ENCODE measurements around the gene GLYATL3. TPM values are rescaled to one million over a fixed set of nuclear protein-coding genes. Genes with fewer than 3 reads are reported as not detected.

The GLYATL3 gene
- total and polyA plus RNA-seq, 7 experiments from 2014 or later: not detected

GRCh38 chr6:49509342-49509741 lies 9.6 kb downstream of the GLYATL3 start:
- Histone ChIP-seq H3K27ac (ENCODE audit: low read depth, low read length) (no peak overlapping the region), H3K9me3 (ENCODE audit: control insufficient read depth in 2 of 3, low read length in 3 of 3) (no peaks in the 10 kb centered on the region), H3K36me3 (ENCODE audit: control insufficient read depth in 2 of 3, insufficient read depth in 3 of 3, low read length in 3 of 3) (no peaks in the 10 kb centered on the region), H3K4me3 (ENCODE audit: low read length) (no peak overlapping the region), H3K4me1 (ENCODE audit: control insufficient read depth in 2 of 2, insufficient read depth in 2 of 2, low read length in 2 of 2) (no peaks in the 10 kb centered on the region), H3K27me3 (ENCODE audit: control insufficient read depth in 2 of 2, insufficient read depth in 2 of 2, low read length in 2 of 2) (no peaks in the 10 kb centered on the region)
- H3K9me3 Mint-ChIP-seq: peaks cover 0 to 2% (median 0%) of the 10 kb centered on the region in 11 donors
- H3K36me3 Mint-ChIP-seq: no peaks in the 10 kb centered on the region
- peaks cover 11 to 34% (median 21%) of the 10 kb centered on the region in 5 donors for H3K27me3 Mint-ChIP-seq
- intact Hi-C loops (cut with micrococcal nuclease): no loop called here
- ChIA-PET POLR2A (no interaction called here), CTCF (no interaction called here)
- no peak overlapping the region for H3K4me3 Mint-ChIP-seq
- H3K27ac Mint-ChIP-seq: no peak overlapping the region
- DNase-seq (no peak), ATAC-seq (no peak)
- no peaks in the 10 kb centered on the region for H3K4me1 Mint-ChIP-seq

- intact Hi-C loops (cut with micrococcal nuclease): no loop called here
- H3K27me3 Mint-ChIP-seq: peaks cover 12 to 23% (median 16%) of the 10 kb centered on the region in 5 donors
- H3K4me3 Mint-ChIP-seq: no peak overlapping the region
- H3K4me1 Mint-ChIP-seq: no peaks in the 10 kb centered on the region
- Histone ChIP-seq H3K4me3 (ENCODE audit: low read length) (no peak overlapping the region), H3K27me3 (ENCODE audit: control insufficient read depth in 2 of 2, insufficient read depth in 2 of 2, low read length in 2 of 2) (no peaks in the 10 kb centered on the region), H3K27ac (ENCODE audit: low read depth, low read length) (no peak overlapping the region), H3K9me3 (ENCODE audit: control insufficient read depth in 2 of 3, low read length in 3 of 3) (no peaks in the 10 kb centered on the region), H3K4me1 (ENCODE audit: control insufficient read depth in 2 of 2, insufficient read depth in 2 of 2, low read length in 2 of 2) (no peaks in the 10 kb centered on the region), H3K36me3 (ENCODE audit: control insufficient read depth in 2 of 3, insufficient read depth in 3 of 3, low read length in 3 of 3) (no peaks in the 10 kb centered on the region)
- H3K36me3 Mint-ChIP-seq: no peaks in the 10 kb centered on the region
- ChIA-PET CTCF (no interaction called here), POLR2A (no interaction called here)
- no peaks in the 10 kb centered on the region for H3K9me3 Mint-ChIP-seq
- H3K27ac Mint-ChIP-seq: no peak overlapping the region
- DNase-seq (no peak), ATAC-seq (no peak)
These were observed 13.6 kb downstream of the GLYATL3 start for GRCh38 chr6:49513153-49513989.

GRCh38 chr6:49514571-49515484 lies 15.1 kb downstream of the GLYATL3 start:
- DNase-seq (no peak), ATAC-seq (no peak)
- POLR2A ChIA-PET: interaction anchor here (0.7 kb wide), 1 partner anchor 68 kb away, joined by 3 read pairs; no protein-coding TSS in a partner anchor
- no peaks in the 10 kb centered on the region for H3K9me3 Mint-ChIP-seq
- H3K4me3 Mint-ChIP-seq: no peak overlapping the region
- Histone ChIP-seq H3K4me1 (ENCODE audit: control insufficient read depth in 2 of 2, insufficient read depth in 2 of 2, low read length in 2 of 2) (no peaks in the 10 kb centered on the region), H3K4me3 (ENCODE audit: low read length) (no peak overlapping the region), H3K36me3 (ENCODE audit: control insufficient read depth in 2 of 3, insufficient read depth in 3 of 3, low read length in 3 of 3) (no peaks in the 10 kb centered on the region), H3K27me3 (ENCODE audit: control insufficient read depth in 2 of 2, insufficient read depth in 2 of 2, low read length in 2 of 2) (no peaks in the 10 kb centered on the region), H3K9me3 (ENCODE audit: control insufficient read depth in 2 of 3, low read length in 3 of 3) (no peaks in the 10 kb centered on the region), H3K27ac (ENCODE audit: low read depth, low read length) (no peak overlapping the region)
- H3K36me3 Mint-ChIP-seq: no peaks in the 10 kb centered on the region
- intact Hi-C loops (cut with micrococcal nuclease): no loop called here
- H3K27me3 Mint-ChIP-seq: peaks cover 7 to 21% (median 16%) of the 10 kb centered on the region in 5 donors
- H3K4me1 Mint-ChIP-seq: no peaks in the 10 kb centered on the region
- no peak overlapping the region for H3K27ac Mint-ChIP-seq
- CTCF ChIA-PET: no interaction called here

- no peaks in the 10 kb centered on the region for H3K9me3 ChIP-seq (ENCODE audit: control insufficient read depth in 2 of 3, low read length in 3 of 3)
- DNase-seq (no peak), ATAC-seq (no peak)
- Mint-ChIP-seq H3K9me3 (no peaks in the 10 kb centered on the region), H3K27me3 (peaks cover 7 to 27% (median 16%) of the 10 kb centered on the region in 5 donors), H3K27ac (no peak overlapping the region), H3K4me1 (no peaks in the 10 kb centered on the region), H3K36me3 (no peaks in the 10 kb centered on the region), H3K4me3 (no peak overlapping the region)
- no peak overlapping the region for H3K27ac ChIP-seq (ENCODE audit: low read depth, low read length)
- H3K27me3 ChIP-seq (ENCODE audit: control insufficient read depth in 2 of 2, insufficient read depth in 2 of 2, low read length in 2 of 2): no peaks in the 10 kb centered on the region
- no peaks in the 10 kb centered on the region for H3K36me3 ChIP-seq (ENCODE audit: control insufficient read depth in 2 of 3, insufficient read depth in 3 of 3, low read length in 3 of 3)
- H3K4me1 ChIP-seq (ENCODE audit: control insufficient read depth in 2 of 2, insufficient read depth in 2 of 2, low read length in 2 of 2): no peaks in the 10 kb centered on the region
- CTCF ChIA-PET: no interaction called here
- intact Hi-C loops (cut with micrococcal nuclease): no loop called here
- POLR2A ChIA-PET: no interaction called here
- H3K4me3 ChIP-seq (ENCODE audit: low read length): no peak overlapping the region
These were observed 15.9 kb downstream of the GLYATL3 start for GRCh38 chr6:49515485-49516146.

GRCh38 chr6:49516147-49516505 lies 16.4 kb downstream of the GLYATL3 start:
- ChIA-PET POLR2A (no interaction called here), CTCF (no interaction called here)
- no peaks in the 10 kb centered on the region for H3K9me3 ChIP-seq (ENCODE audit: control insufficient read depth in 2 of 3, low read length in 3 of 3)
- no peaks in the 10 kb centered on the region for H3K4me1 ChIP-seq (ENCODE audit: control insufficient read depth in 2 of 2, insufficient read depth in 2 of 2, low read length in 2 of 2)
- peaks cover 7 to 27% (median 16%) of the 10 kb centered on the region in 5 donors for H3K27me3 Mint-ChIP-seq
- no peak for DNase-seq
- no peak for ATAC-seq
- no peaks in the 10 kb centered on the region for H3K36me3 ChIP-seq (ENCODE audit: control insufficient read depth in 2 of 3, insufficient read depth in 3 of 3, low read length in 3 of 3)
- no peak overlapping the region for H3K4me3 Mint-ChIP-seq
- H3K36me3 Mint-ChIP-seq: no peaks in the 10 kb centered on the region
- no peak overlapping the region for H3K27ac ChIP-seq (ENCODE audit: low read depth, low read length)
- no peaks in the 10 kb centered on the region for H3K4me1 Mint-ChIP-seq
- intact Hi-C loops (cut with micrococcal nuclease): no loop called here
- H3K9me3 Mint-ChIP-seq: no peaks in the 10 kb centered on the region
- H3K27me3 ChIP-seq (ENCODE audit: control insufficient read depth in 2 of 2, insufficient read depth in 2 of 2, low read length in 2 of 2): no peaks in the 10 kb centered on the region
- H3K4me3 ChIP-seq (ENCODE audit: low read length): no peak overlapping the region
- no peak overlapping the region for H3K27ac Mint-ChIP-seq

GRCh38 chr6:49517919-49518318 lies 18.2 kb downstream of the GLYATL3 start:
- no peak overlapping the region for H3K27ac ChIP-seq (ENCODE audit: low read depth, low read length)
- ChIA-PET POLR2A (no interaction called here), CTCF (no interaction called here)
- H3K36me3 Mint-ChIP-seq: no peaks in the 10 kb centered on the region
- H3K9me3 ChIP-seq (ENCODE audit: control insufficient read depth in 2 of 3, low read length in 3 of 3): no peaks in the 10 kb centered on the region
- H3K4me3 Mint-ChIP-seq: no peak overlapping the region
- H3K27me3 ChIP-seq (ENCODE audit: control insufficient read depth in 2 of 2, insufficient read depth in 2 of 2, low read length in 2 of 2): no peaks in the 10 kb centered on the region
- intact Hi-C loops (cut with micrococcal nuclease): no loop called here
- DNase-seq (no peak), ATAC-seq (no peak)
- no peaks in the 10 kb centered on the region for H3K36me3 ChIP-seq (ENCODE audit: control insufficient read depth in 2 of 3, insufficient read depth in 3 of 3, low read length in 3 of 3)
- no peaks in the 10 kb centered on the region for H3K4me1 Mint-ChIP-seq
- no peaks in the 10 kb centered on the region for H3K4me1 ChIP-seq (ENCODE audit: control insufficient read depth in 2 of 2, insufficient read depth in 2 of 2, low read length in 2 of 2)
- no peaks in the 10 kb centered on the region for H3K9me3 Mint-ChIP-seq
- peaks cover 7 to 27% (median 12%) of the 10 kb centered on the region in 5 donors for H3K27me3 Mint-ChIP-seq
- no peak overlapping the region for H3K4me3 ChIP-seq (ENCODE audit: low read length)
- H3K27ac Mint-ChIP-seq: no peak overlapping the region
